AML-193 (cell line): ENCODE measurements around the gene PUS1.
"Not testable (repeated sequence)": the region's sequence is repeated elsewhere in the genome, so short reads cannot be mapped to it uniquely, and the experiment has no call there.

ENCODE experiments used
- DNase-seq, 2 experiments: peaks; one replicate each; lab custom pipeline; 2025; lab: John Stamatoyannopoulos, UW

The PUS1 gene

GRCh38 chr12:131928711-131929580, at the start of gene PUS1:
TSS of gene PUS1 (plus strand) at chr12:131929276. CDS start at chr12:131929723, 447 bp downstream.
- peak; percentile 82 to 85 for DNase-seq

DNA sequence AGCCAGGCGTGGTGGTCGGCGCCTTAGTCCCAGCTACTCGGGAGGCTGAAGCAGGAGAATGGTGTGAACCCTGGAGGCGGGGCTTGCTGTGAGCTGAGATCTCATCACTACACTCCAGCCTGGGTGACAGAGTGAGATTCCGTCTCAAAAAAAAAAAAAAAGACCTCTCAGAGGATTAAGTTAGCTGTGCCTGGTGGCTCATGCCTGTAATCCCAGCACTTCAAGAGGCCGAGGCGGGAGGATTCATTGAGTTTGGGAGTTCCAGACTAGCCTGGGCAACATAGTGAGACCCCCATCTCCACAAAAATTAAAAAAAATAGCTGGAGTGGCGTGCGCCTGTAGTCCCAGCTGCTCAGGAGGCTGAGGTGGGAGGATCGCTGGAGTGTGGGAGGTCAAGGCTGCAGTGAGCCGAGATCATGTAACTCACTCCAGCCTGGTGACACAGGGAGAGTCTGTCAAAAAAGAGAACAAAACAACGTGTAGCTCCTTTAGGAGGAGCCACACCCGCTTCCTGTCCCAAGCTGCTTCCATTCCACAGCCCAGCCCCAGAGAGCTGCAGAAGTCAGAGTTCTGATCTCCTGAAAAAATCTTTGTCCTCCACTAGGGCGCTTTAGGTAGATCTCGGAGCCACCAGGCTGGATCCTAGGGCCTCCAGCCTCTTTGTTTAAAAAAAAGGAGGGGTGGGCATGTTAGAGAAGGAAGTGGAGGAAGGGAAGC, 46.1 kb upstream of the PUS1 start:
- no peak for DNase-seq

DNA sequence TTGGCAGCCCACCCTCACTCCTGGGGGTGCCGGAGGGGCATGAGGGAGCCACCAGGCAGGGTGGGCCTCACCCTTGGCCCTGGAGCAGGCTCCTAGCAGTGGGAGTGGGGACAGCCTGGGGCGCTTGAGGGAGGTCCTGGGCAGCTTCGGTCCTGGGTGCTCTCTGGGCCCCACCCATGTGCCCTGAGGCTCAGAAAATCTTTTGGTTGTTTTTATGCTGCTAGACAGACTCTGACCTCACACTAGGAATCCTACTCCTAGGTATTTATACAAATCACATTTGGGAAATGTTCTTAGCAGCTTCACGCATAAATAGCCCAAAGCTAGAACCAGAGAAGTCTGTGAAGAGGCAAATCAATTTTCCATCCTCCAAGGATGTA, 45.6 kb upstream of the PUS1 start:
- no peak for DNase-seq

DNA sequence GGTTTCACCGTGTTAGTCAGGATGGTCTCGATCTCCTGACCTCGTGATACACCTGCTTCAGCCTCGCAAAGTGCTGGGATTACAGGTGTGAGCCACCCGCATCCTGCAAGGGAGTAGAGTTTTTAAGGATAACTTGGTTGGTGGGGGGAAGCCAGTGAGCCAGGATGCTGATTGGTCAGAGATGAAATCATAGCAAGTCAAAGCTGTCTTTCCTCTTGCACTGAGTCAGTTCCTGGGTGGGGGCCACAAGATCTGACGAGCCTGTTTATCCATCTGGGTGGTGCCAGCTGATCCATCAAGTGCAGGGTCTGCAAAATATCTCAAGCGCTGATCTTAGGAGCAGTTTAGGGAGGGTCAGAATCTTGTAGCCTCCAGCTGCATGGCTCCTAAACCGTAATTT, 44.0 kb upstream of the PUS1 start:
- not testable (repeated sequence) for DNase-seq

DNA sequence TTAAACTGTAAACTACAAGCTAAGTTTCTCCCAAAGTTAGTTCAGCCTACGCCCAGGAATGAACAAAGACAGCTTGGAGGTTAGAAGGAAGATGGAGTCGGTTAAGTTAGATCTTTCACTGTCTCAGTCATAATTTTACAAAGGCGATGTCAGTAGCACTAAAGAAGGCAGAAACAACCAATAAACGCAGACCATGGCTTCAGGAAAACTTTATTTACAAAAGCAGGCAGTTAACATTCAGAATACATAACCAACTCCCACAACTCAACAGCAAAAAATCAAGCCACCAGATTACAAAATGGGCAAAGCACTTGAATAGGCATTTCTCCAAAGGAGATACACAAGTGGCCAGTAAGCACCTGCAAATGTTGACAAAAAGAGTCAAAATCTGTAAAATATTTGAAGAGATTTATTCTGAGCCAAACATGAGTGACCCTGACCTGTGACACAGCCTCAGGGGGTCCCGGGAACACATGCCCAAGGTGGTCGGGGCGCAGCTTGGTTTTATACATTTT, 43.5 kb upstream of the PUS1 start:
- no peak for DNase-seq

- DNase-seq, result not testable (repeated sequence)
These were observed 37.4 kb upstream of the PUS1 start for GRCh38 chr12:131891722-131892121.

DNA sequence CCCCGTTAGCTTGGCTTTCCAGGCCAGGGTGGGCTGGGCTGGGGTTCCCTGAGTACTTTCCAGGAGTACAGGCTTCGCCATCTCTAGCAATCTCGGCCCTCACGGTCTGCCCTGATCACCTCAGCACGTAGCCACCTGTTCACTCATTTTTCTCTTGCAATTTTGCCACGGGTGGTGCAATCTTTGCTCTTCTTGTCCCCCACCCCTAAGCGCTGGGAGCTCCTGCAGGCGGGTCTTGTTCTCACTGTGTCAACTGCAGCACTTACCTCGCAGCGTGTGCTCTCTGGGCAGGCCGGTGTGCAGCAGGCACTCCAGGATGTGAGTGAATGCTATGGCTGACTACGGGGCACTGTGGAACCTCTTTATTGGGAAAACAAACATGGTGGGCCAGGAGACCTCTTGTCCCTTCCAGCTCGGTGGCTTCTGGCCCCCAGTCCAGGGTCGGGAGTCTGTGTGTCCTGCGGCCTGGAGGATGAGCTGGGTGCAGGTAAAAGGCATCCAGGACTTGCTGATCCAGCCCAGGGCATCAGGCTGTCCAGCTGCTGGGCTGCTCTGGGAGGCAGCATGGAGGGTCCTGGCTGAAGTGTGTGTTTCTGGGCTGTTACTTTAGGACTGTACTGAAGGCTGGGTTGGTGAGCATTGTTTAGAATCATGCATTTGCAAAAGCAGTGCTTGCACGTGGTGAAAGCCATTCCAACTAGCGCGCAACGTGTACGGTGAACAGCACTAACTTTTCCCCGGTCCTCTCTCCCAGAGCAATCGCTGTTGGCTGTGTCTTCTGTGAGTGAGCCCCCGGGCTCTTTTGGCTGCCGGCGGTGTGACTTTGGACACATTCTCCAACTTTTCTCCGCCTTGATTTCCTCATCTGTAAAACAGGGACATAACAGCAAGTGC, 36.1 kb upstream of the PUS1 start:
- no peak for DNase-seq

DNA sequence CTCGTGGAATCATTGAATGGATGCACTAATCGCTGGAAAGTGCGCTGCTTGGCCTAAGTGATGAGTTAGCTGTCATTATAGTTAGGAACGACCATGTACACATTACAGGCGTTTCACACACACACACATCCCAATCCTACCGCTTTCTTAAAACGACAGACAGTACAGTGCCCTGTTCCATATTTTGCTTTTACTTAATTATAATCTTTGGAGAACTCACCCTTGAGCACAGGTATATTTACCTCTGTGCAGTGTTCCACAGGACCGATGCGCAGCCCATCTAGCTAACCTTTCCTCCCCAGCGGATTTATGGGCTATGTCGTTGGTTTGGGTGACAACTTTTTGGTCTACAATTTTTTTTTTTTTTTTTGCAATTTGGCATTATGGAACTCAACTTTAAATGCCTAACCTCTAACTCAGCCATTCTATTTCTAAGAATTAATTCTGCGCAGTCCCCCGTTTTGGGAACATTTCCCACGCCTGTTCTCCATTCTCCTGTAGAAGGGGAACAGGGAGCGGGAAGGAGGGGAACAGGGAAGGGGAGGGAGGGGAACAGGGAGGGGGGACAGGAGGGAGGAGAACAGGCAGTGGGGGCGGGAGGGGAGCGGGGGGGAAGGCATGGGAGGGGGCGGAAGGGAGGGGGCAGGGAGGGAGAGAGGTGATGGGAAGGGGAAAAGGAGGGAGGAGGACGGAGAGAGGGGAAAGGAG, 35.3 kb upstream of the PUS1 start:
- DNase-seq, result no peak

- DNase-seq, result peak; percentile 70 to 76
These were observed 34.7 kb upstream of the PUS1 start, which contains the start of gene ULK1 for GRCh38 chr12:131894313-131894860. TSS of gene ULK1 (plus strand) at chr12:131894622. CDS start at chr12:131895002, 380 bp downstream.

GRCh38 chr12:131894981-131895639, 34.0 kb upstream of the PUS1 start:
- DNase-seq, result no peak

GRCh38 chr12:131895640-131896079, 33.4 kb upstream of the PUS1 start:
- no peak for DNase-seq

DNA sequence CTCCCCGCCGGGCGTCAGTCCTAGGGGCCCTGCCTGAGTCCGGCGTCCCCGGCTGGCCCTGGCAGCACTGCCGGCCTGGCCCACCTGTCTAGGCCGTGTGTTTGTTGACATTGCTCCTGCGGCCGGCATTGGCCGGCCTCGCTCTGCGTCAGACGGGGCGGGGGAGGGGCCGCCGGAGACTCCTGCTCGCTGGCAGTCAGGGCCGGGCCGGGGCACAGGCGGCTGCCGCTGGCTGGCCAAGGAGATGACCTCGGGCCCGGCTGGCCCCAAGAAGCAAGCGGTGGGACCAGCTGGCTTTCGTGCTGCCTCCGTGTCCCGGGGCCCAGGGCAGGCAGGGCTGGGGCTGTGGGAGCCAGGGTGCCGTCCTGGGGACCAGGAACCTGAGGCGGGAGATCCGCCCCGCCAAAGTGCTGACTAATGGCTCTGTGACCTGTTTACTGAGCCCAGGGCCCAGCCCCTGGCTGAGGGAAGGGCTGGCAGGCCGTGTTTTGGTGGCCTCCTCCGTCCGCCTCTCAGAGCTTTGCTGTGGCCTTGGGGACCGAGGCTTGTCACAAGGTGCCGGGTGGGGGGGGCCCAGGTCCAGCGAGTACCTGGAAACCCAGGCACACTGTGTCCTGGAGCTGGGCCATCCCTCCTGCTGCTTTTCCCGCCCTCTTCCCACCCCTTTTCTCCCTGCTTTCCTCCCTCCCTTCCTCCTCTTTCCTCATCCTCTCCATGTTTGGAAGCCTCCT, 32.8 kb upstream of the PUS1 start:
- peak; percentile 54 to 55 for DNase-seq

- no peak for DNase-seq
These were observed 32.2 kb upstream of the PUS1 start for GRCh38 chr12:131896811-131897270.

DNA sequence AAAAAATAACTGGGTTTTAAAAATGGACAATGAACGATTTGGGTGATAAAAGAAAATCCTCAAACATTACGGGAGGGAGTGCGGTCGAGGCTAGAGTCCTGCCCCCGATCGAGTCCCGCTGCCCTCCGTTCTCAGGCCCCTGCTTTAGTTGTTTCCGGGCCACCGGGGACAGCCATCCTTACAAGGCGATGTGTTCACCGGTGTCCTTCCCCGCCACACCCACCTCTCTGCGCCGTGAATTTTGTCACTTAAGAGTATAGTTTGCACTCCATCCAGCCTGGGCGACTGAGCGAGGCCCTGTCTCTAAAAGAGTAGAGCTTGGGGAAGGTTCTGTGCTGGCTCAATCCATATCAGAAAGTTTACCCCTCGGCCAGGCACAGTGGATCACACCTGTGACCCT, 31.8 kb upstream of the PUS1 start:
- DNase-seq, result no peak

DNA sequence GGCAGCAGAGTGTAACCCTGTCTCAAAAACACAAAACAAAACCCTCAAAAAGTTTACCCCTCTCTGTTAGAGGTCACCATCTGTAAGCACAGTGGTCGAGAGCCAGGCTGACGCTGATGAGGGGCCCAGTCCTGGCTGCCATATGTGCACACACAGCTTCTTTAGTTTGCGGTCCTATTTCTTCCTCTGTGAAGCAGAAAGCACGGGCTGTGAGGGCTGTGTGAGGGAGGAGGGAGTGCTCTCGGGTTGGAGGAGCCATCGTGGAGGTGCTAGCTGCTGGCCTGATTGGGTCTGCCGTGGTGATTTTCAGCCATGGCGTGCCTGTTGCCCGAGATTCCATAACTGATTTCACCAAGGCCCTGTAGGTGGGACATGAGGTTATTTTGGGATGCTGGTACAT, 31.2 kb upstream of the PUS1 start:
- DNase-seq, result no peak

GRCh38 chr12:131900397-131900796, 28.7 kb upstream of the PUS1 start:
- no peak for DNase-seq

- DNase-seq, result no peak
These were observed 27.4 kb upstream of the PUS1 start for GRCh38 chr12:131901431-131902331.
